Stomach (tissue), 9 donors: ENCODE data around the gene PIGP. TPM values are rescaled to one million over a fixed set of nuclear protein-coding genes. Genes with fewer than 3 reads are reported as not detected.
"Not testable (repeated sequence)": the region's sequence is repeated elsewhere in the genome, so short reads cannot be mapped to it uniquely, and the experiment has no call there.

Experiments
- DNase-seq, 2 donors: peaks; one replicate each; pipeline versions ENCODE4 v3.0.0 to v3.0.0-alpha.2; 2013 to 2019
- H3K27ac ChIP-seq, 5 donors: fragments of 200-600 bp in 4 of 5; sonication (generic) in 4 of 5; one replicate each; pipeline ENCODE4 v1.5.1; 2013 to 2019; ENCODE audit warnings: mild to moderate bottlenecking in 1 of 5, moderate library complexity in 1 of 5
- H3K27me3 ChIP-seq, 3 donors: fragments of 200-600 bp; sonication (generic); one replicate each; pipeline ENCODE4 v1.5.1; 2017 to 2019; ENCODE audit warnings: mixed run types in 1 of 3
- H3K36me3 ChIP-seq, 4 donors: fragments of 200-600 bp; sonication (generic); 1 replicate in 3 of 4; 2 replicates in 1 of 4; pipeline ENCODE4 v1.5.1; 2016 to 2019
- H3K4me1 ChIP-seq, 4 donors: fragments of 200-600 bp; sonication (generic); one replicate each; pipeline ENCODE4 v1.5.1; 2016 to 2019
- H3K4me3 ChIP-seq, 4 donors: fragments of 200-600 bp; sonication (generic) in 3 of 4; one replicate each; pipeline ENCODE4 v1.5.1; 2016 to 2019; ENCODE audit warnings: mild to moderate bottlenecking in 1 of 4
- H3K9me3 ChIP-seq, 4 donors: fragments of 200-600 bp; sonication (generic); one replicate each; pipeline ENCODE4 v1.5.1; 2016 to 2019
- EP300 ChIP-seq: sonication (generic); formaldehyde crosslinking; IDR thresholded peaks from one replicate; pipeline ENCODE4 v1.6.1; 2017; ENCODE audit warnings: antibody characterized with exemption
- POLR2A ChIP-seq, 4 donors: fragments of 450-650 bp; IDR thresholded peaks; one replicate each; pipeline ENCODE4 v1.6.1; 2016; ENCODE audit warnings: antibody characterized with exemption in 4 of 4, control low read depth in 2 of 4, mild to moderate bottlenecking in 1 of 4, moderate library complexity in 1 of 4
- POLR2AphosphoS5 ChIP-seq, 3 donors: sonication (generic); formaldehyde crosslinking; IDR thresholded peaks; one replicate each; pipeline ENCODE4 v1.6.1; 2016; ENCODE audit warnings: antibody characterized with exemption in 3 of 3
- WGBS, 5 donors: extraction: QIAGEN DNeasy Blood & Tissue Kit in 3 of 5; methylation state at CpG; one replicate each; pipeline versions ENCODE4 v1.1.5 to v1.1.7; 2013 to 2018; 5-methylcytosine and 5-hydroxymethylcytosine counted together
- intact Hi-C: fragments of 100-400 bp; cut with DNase I; formaldehyde crosslinking; loops from one replicate; pipeline ENCODE4 v1.15.1; 2023; ENCODE audit warnings: low total_unique reads
- polyA plus RNA-seq, 3 donors: library from polyadenylated mRNA; stranded (reverse); fragments of 200-250 nt; gene quantifications; one replicate each; pipeline ENCODE4 v1.2.3, GENCODE V29; 2013
- total RNA-seq, 5 donors: library from RNA; depleted of rRNA; stranded (reverse); fragments of >200 nt; gene quantifications; one replicate each; pipeline versions ENCODE4 v1.1.0 to v1.2.3, GENCODE V29; 2014 to 2016
- TF ChIP-seq, protein P1 (sequence below), 7 experiments: fragments of 450-650 bp in 4 of 7; fragments of 200-600 bp in 3 of 7; sonication (generic) in 3 of 7; IDR thresholded peaks; one replicate each; pipeline ENCODE4 v1.5.1; 2016 to 2019; ENCODE audit warnings: antibody characterized with exemption in 7 of 7, control low read depth in 2 of 7, mild to moderate bottlenecking in 1 of 7
- donor health status: healthy with polysubstance abuse.
- donor health status: Bipolar disorder and iron deficiency.
- donor health status: healthy.

Gene PIGP
- total and polyA plus RNA-seq, 8 donors: 7.0 to 115 (median 34.5) TPM

GRCh38 chr21:37057614-37058013 lies 15.3 kb downstream of the PIGP start:
- Histone ChIP-seq H3K27ac (no peak overlapping the region), H3K4me1 (peaks cover 0 to 9% (median 6%) of the 10 kb centered on the region in 4 donors), H3K27me3 (no peaks in the 10 kb centered on the region), H3K9me3 (no peaks in the 10 kb centered on the region), H3K4me3 (no peak overlapping the region), H3K36me3 (no peaks in the 10 kb centered on the region)
- intact Hi-C loops: no loop called here
- WGBS, 5 donors: 94 to 96% (median 95%) methylated on average over 7 of the region's 7 CpGs
- TF ChIP-seq, protein P1, sequence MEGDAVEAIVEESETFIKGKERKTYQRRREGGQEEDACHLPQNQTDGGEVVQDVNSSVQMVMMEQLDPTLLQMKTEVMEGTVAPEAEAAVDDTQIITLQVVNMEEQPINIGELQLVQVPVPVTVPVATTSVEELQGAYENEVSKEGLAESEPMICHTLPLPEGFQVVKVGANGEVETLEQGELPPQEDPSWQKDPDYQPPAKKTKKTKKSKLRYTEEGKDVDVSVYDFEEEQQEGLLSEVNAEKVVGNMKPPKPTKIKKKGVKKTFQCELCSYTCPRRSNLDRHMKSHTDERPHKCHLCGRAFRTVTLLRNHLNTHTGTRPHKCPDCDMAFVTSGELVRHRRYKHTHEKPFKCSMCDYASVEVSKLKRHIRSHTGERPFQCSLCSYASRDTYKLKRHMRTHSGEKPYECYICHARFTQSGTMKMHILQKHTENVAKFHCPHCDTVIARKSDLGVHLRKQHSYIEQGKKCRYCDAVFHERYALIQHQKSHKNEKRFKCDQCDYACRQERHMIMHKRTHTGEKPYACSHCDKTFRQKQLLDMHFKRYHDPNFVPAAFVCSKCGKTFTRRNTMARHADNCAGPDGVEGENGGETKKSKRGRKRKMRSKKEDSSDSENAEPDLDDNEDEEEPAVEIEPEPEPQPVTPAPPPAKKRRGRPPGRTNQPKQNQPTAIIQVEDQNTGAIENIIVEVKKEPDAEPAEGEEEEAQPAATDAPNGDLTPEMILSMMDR (IDR thresholded peaks at IDR 0.05): no peak
- TF ChIP-seq POLR2AphosphoS5 (IDR thresholded peaks at IDR 0.05) (no peak), EP300 (no peak)
- no peak for DNase-seq

DNA sequence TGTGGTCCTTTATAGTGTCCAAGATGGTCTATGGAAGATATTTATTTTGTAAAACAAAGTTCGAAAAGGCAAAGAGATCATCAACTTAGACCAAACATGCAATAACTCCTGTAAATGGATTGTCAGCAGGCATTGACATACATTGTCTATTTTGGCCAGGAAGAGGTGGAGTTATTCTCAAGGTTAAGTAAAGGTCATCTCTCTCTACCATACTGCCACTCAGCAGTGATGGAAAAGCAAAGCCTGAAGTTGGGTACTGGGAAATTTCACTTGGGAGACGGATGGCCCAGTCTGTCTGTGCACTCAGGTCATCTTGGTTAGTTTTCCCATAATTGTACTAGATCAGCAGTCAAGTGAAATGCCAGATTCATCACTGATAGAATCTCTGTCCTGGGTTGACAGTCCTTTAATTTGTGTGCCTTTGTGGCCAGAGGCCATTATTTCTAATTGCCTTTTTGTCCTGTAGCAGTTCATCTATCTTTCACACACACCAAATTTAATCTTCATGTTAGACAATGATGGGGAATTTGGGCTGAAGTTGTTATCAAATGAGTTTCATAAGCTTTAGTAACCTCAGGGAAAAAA lies 17.5 kb downstream of the PIGP start:
- TF ChIP-seq POLR2AphosphoS5 (IDR thresholded peaks at IDR 0.05): no peak
- no peak for TF ChIP-seq EP300
- TF ChIP-seq, protein P1 (IDR thresholded peaks at IDR 0.05): no peak
- no peak for TF ChIP-seq POLR2A (IDR thresholded peaks at IDR 0.05)
- DNase-seq: no peak
- intact Hi-C loops: no loop called here
- Histone ChIP-seq H3K27ac (no peak overlapping the region), H3K4me1 (peaks cover 0 to 7% (median 5%) of the 10 kb centered on the region in 4 donors), H3K9me3 (no peaks in the 10 kb centered on the region), H3K36me3 (no peaks in the 10 kb centered on the region), H3K27me3 (no peaks in the 10 kb centered on the region), H3K4me3 (no peak overlapping the region)
- 70 to 82% (median 75%) methylated on average over 2 of the region's 2 CpGs for WGBS, 5 donors

- H3K36me3 ChIP-seq, DNase-seq, H3K4me1 ChIP-seq, intact Hi-C loops, H3K4me3 ChIP-seq, H3K9me3 ChIP-seq, H3K27ac ChIP-seq, H3K27me3 ChIP-seq: not testable (repeated sequence)
- WGBS, 5 donors: 64 to 100% (median 87%) methylated on average over 2 to 3 of the region's 3 CpGs
These were observed 23.1 kb downstream of the PIGP start for GRCh38 chr21:37049741-37050140.

GRCh38 chr21:37047079-37047478 lies 25.8 kb downstream of the PIGP start:
- TF ChIP-seq EP300: no peak
- TF ChIP-seq, protein P1 (IDR thresholded peaks at IDR 0.05): no peak
- TF ChIP-seq POLR2A (IDR thresholded peaks at IDR 0.05): no peak
- TF ChIP-seq POLR2AphosphoS5 (IDR thresholded peaks at IDR 0.05): no peak
- H3K27ac ChIP-seq: no peak overlapping the region

DNA sequence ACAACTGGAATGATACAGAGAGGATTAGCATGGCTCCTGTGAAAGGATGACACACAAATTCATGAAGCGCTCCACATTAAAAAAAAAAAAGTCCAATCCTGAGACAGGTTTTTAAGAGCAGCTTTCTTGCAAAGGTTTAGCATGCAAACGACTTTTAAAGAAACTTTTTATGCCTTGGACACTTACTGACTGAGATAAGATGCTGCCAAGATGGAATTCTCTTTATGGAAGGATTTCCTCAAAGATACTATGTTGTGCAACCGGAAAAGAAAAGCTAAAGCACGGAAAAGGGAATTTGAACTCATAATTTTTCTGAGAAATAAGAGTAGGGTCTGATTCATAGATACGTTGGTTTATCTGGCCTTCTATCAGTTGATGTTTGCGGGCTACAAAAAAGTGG lies 27.3 kb downstream of the PIGP start:
- intact Hi-C loops: no loop called here
- no peaks in the 10 kb centered on the region for H3K36me3 ChIP-seq
- no peaks in the 10 kb centered on the region for H3K4me1 ChIP-seq
- no peaks in the 10 kb centered on the region for H3K27me3 ChIP-seq
- WGBS, 5 donors: 81 to 88% (median 85%) methylated on average over 6 of the region's 6 CpGs
- TF ChIP-seq, protein P1 (IDR thresholded peaks at IDR 0.05): no peak
- TF ChIP-seq EP300: no peak
- no peak for TF ChIP-seq POLR2A (IDR thresholded peaks at IDR 0.05)
- no peak for TF ChIP-seq POLR2AphosphoS5 (IDR thresholded peaks at IDR 0.05)
- no peak for DNase-seq
- no peaks in the 10 kb centered on the region for H3K9me3 ChIP-seq
- no peak overlapping the region for H3K27ac ChIP-seq
- no peak overlapping the region for H3K4me3 ChIP-seq

More at GRCh38 chr21:37047079-37047478, 25.8 kb downstream of the PIGP start:
- peak; percentile 30 to 82 for DNase-seq
- H3K36me3 ChIP-seq: no peaks in the 10 kb centered on the region
- H3K4me1 ChIP-seq: no peaks in the 10 kb centered on the region
- no peak overlapping the region for H3K4me3 ChIP-seq
- 59 to 96% (median 86%) methylated on average over 3 to 4 of the region's 4 CpGs for WGBS, 5 donors
- intact Hi-C loops: no loop called here
- H3K9me3 ChIP-seq: no peaks in the 10 kb centered on the region
- no peaks in the 10 kb centered on the region for H3K27me3 ChIP-seq
